KOPT-K1 (cell line): ENCODE data around the gene PPP2R2B.

ENCODE experiments used
- H3K27ac ChIP-seq: fragments of 200-600 bp; sonication (generic); 2 replicates; pipeline ENCODE4 v1.5.1; 2016; ENCODE audit warnings: antibody characterized with exemption, mild to moderate bottlenecking, low read depth, low read length; ENCODE audit not compliant: poor library complexity, severe bottlenecking
- H3K36me3 ChIP-seq: fragments of 200-600 bp; sonication (generic); 2 replicates; pipeline ENCODE4 v1.5.1; 2017; ENCODE audit warnings: antibody characterized with exemption, mild to moderate bottlenecking, low read length, moderate library complexity; ENCODE audit not compliant: insufficient read depth
- H3K9me3 ChIP-seq: fragments of 200-600 bp; sonication (generic); 2 replicates; pipeline ENCODE4 v1.5.1; 2017; ENCODE audit warnings: antibody characterized with exemption, low read length, mild to moderate bottlenecking; ENCODE audit not compliant: insufficient read depth, poor library complexity, severe bottlenecking

Gene PPP2R2B

DNA sequence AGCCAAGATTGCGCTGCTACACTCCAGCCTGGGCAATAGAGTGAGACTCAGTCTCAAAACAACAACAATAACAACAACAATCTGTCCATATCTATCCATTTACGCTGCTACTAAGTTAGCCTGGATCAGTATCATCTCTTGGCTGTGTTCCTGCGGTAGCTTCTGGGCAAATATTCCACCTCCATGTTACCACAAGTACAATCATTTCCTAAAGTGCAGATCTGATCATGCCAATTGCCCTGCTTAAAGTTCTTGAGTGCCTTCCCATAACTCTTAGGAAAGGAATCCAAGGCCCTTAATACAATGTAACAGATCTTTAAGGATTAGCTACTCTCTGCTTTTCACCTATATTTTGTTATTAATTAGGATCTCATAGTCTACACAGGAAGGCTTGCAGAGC lies 15.4 kb upstream of the PPP2R2B start:
- H3K9me3 ChIP-seq = no peaks in the 10 kb centered on the region
- no peak overlapping the region for H3K27ac ChIP-seq
- H3K36me3 ChIP-seq = no peaks in the 10 kb centered on the region

- no peaks in the 10 kb centered on the region for H3K36me3 ChIP-seq
- no peak overlapping the region for H3K27ac ChIP-seq
- H3K9me3 ChIP-seq = no peaks in the 10 kb centered on the region
These were observed 13.7 kb upstream of the PPP2R2B start for GRCh38 chr5:146892231-146892630.

DNA sequence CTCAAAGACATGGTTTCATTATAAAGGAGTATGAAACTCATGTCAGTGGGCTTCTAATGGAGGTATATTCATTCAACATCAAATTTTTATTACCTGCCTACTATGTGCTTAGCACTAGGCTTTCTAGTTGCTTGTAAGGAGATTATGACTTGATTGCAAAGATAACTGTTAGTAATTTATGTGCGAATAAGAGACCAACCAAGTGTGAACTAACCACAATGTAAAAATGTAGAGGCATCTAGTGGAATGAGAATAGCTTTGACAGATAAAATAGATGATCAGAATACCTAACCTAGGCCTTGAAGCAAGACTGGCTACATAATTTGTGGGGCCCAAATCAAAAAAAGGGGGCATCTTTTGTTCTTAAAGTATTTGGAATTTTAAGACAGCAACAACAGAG lies 13.0 kb upstream of the PPP2R2B start:
- H3K36me3 ChIP-seq = no peaks in the 10 kb centered on the region
- no peak overlapping the region for H3K27ac ChIP-seq
- H3K9me3 ChIP-seq = no peaks in the 10 kb centered on the region

DNA sequence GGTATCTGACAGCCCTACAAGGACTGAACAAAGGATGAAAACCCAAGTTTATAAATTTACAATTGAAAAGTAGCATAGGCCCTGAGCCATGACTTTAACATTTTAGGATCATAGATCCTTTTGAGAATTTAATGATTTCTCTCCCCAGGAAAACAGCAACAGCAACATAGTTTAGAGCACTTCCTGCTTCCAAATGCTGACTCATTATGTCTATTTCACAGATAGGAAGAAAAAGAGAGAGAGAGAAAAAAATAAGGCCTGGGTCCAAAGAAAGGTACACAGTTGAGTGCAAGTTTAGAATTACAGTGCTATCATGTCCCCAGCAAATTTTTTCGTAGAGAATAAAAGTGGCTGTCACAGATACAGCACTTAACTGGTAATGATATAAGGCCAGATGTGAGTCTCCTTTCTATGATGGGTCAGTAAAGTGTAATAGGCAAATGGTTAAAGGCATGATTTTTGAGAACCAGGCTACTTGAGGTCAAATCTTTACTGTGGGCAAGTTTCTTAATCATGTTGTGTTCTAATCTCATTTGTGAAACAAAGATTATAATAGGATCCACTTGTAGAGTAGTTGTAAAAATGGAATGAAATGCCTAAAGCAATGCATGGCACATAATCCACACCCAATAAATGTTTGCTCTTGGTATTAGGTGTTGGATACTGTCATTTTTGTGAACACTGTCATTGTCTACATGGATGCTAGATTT lies 12.3 kb upstream of the PPP2R2B start:
- Histone ChIP-seq H3K27ac (no peak overlapping the region), H3K9me3 (no peaks in the 10 kb centered on the region), H3K36me3 (no peaks in the 10 kb centered on the region)

- H3K9me3 ChIP-seq = no peaks in the 10 kb centered on the region
- H3K27ac ChIP-seq = no peak overlapping the region
- no peaks in the 10 kb centered on the region for H3K36me3 ChIP-seq
These were observed 11.5 kb upstream of the PPP2R2B start for GRCh38 chr5:146890066-146890465.

GRCh38 chr5:146889169-146889568 lies 10.6 kb upstream of the PPP2R2B start:
- Histone ChIP-seq H3K9me3 (no peaks in the 10 kb centered on the region), H3K36me3 (no peaks in the 10 kb centered on the region), H3K27ac (no peak overlapping the region)

DNA sequence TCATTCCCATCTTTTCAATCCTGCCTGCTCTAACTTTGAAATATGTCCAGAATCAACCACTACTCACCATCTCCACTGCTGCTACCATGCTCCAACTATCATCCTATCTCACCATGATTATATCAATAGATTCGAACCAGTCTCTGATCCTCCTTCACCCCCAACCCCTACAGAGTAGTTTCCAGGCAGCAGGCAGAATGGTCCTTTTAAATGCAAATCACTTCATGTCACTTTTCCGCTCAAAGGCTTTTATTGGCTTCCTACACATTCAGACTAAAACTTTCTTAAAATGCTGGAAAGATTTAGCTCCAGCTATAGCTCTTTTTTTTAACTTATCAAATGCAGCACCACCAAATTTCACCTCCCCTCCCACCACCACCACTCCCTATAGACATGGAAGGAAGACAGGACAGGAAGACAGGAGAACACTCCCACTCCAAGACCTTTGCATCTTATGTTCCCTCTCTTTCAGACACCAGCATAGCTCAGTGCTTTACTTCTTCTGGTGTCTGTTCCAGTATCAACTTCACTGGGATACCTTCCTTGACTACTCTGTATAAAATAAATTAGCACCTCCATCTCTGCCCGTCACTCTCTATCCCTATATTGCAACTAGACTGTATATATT lies 9.9 kb upstream of the PPP2R2B start:
- H3K9me3 ChIP-seq = no peaks in the 10 kb centered on the region
- H3K36me3 ChIP-seq = no peaks in the 10 kb centered on the region
- H3K27ac ChIP-seq = no peak overlapping the region

DNA sequence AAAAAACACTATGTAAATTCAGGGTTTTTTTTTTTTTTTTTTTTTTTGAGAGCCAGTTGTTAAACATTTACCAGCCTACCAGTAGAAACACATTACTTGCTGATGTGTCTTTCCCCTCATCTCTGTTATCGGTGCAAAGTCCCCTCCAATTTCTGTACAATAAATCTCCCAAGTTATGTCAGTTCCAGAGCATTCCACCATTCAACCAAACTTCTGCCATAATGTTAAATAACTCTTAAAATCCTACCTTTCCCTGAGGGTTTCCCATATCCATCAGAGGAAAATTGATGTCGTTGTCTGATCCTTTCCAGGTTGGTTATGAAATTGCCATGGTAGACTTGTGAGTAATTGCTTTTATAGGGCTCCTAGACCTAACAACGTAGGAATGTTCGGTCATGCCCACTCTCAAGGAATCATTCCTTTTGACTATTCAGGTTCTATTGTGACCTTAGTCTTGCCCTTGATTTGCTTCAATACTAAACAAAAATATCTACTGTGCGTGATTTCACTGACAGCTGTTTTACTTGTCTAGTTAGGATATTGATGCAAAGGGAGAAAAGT lies 5.6 kb upstream of the PPP2R2B start:
- Histone ChIP-seq H3K9me3 (no peaks in the 10 kb centered on the region), H3K36me3 (no peaks in the 10 kb centered on the region), H3K27ac (no peak overlapping the region)

DNA sequence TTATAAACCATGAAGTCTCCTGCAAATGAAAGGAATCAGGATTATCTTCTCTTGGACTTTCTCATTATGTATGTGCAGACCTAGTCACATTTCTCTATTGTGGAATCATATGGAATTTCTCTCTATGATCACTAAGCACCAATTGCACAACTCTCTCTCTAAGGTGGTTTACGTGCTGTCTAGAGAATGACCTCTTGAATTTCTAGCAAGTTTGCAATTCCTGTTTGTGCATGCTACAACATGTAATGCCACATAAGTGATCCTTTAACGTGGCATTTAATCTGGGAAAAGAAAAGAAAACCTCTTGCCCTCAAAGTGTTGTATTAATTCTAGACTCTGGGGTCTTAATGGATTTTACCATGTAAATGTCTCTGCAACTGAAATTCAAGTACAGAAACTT lies 5.0 kb upstream of the PPP2R2B start:
- Histone ChIP-seq H3K27ac (no peak overlapping the region), H3K36me3 (no peaks in the 10 kb centered on the region), H3K9me3 (no peaks in the 10 kb centered on the region)

DNA sequence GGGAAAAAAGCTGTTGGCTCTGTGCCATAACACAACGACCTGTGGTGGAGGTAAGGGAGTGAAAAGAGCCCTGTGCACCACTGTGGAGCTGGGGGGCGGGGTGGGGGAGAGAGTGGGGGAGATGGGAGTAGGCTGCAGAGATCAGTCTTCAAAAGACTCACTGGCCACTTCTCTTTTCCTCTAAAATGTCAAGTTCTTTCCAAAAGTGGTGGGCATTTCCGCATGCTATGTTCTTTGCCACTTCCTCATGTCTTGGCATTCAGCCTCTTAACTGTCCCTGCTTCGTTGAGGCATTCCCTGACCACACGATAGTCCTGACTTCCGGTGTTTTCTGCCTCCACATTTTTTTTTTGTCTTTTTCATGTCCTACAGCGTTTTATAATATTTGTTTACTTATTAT lies 2.4 kb upstream of the PPP2R2B start:
- Histone ChIP-seq H3K9me3 (no peaks in the 10 kb centered on the region), H3K27ac (no peak overlapping the region), H3K36me3 (no peaks in the 10 kb centered on the region)

DNA sequence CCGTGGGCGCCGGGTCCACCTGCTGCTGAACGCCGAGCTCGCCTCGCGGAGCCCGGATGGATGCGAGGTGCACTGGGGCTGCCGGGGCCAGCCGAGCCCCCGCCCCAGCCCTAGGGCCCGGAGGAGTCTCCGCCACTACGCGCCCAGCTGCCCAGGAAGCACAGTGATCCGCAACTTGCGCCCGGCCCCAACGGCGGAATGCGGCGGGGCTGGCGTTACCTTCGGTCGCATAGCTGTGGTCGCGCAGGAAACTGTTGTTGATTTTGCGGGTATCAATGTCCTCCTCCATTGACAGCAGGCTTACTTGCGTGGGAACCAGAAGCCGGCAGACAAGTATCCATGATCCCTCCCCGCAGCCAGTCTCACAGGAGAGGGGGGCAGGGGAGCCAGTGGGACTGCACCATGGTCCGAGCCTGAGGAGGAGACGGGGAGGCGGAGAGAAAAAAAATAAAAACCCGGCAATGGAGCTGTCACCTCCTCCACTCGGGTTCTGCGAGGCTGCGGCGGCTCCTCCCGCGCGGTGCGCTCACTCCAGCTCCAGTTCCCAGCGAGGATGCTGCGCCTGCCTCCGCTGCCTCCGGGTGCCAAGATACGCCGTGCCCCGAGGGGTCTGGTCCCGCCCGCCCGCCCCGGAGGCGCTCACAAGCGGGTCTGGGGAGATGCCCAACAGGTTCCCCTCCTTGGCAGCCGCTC lies 628 bp downstream of the PPP2R2B start:
- no peaks in the 10 kb centered on the region for H3K9me3 ChIP-seq
- no peak overlapping the region for H3K27ac ChIP-seq
- H3K36me3 ChIP-seq = no peaks in the 10 kb centered on the region

DNA sequence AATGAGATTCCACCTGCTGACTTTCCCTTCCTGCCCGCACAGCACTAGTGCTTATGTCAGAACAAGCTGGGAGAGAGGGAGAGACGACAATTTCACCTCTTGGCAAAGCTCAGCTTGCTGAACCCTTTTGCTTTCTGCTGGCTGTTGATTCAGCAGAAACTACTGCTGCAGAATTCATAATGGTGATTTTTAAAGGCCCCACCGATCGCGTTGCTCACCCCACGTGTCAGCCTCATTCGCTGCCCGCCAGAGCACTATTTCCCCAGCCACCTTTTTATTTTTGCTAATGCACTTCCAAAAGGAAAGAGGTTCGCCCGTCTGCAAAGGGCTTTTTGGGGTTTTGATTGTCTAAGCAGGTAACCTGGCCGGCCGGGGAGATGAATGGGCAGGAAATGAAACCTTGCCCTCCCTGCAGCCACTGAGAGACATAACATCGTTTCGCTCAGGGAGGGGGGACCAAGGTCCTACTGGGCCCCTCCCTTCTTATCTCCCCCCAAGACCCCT lies 1.3 kb downstream of the PPP2R2B start:
- Histone ChIP-seq H3K36me3 (no peaks in the 10 kb centered on the region), H3K27ac (no peak overlapping the region), H3K9me3 (no peaks in the 10 kb centered on the region)

GRCh38 chr5:146873186-146873917 lies 5.2 kb downstream of the PPP2R2B start:
- Histone ChIP-seq H3K27ac (no peak overlapping the region), H3K36me3 (no peaks in the 10 kb centered on the region)

DNA sequence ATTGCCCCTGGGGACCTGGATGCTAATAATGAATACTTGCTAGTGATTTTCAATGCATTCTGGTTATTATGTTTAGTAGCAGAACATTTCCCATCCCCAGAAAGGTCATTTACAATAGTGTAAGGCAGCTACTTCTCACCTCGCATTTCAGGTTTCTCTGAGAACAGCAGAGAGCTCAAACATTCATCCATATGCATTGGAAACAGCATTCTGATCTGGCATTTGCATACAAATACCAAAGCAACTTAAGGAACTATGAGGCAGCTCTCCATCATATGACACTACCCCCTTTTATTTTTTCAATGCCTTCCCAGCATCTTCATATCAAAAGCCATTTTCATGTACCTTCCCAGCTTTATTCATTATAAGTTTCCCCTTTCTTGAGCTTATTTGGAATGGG lies 6.4 kb downstream of the PPP2R2B start:
- Histone ChIP-seq H3K27ac (no peak overlapping the region), H3K36me3 (no peaks in the 10 kb centered on the region), H3K9me3 (no peaks in the 10 kb centered on the region)

More at GRCh38 chr5:146873186-146873917, 5.2 kb downstream of the PPP2R2B start:
- H3K9me3 ChIP-seq = no peaks in the 10 kb centered on the region
